ENCODE measurements around the gene ATP1B3. TPM values are rescaled to one million over a fixed set of nuclear protein-coding genes. Genes with fewer than 3 reads are reported as not detected.

ATP1B3 gene
- total and polyA plus RNA-seq, 2 of the 13 experiments (the other 11 are each of a cell fraction or from before 2014, with no cell fraction given) = 84.3 to 93.6 TPM

- DNase-seq (ENCODE audit: low spot score) (no peak), ATAC-seq (peak; percentile 74), FAIRE-seq (no peak)
- no peak overlapping the region for H3K9ac ChIP-seq (ENCODE audit: insufficient read depth, low read depth, low read length)
- H3K4me3 ChIP-seq (replicated peaks in 1 of 3; ENCODE audit: insufficient read depth in 1 of 3, low read depth in 2 of 3, low read length in 3 of 3) = no peak overlapping the region
- WGBS (ENCODE audit: low lambda C conversion rate) = 42% methylated on average over 3 of the region's 5 CpGs
- H2AFZ ChIP-seq (ENCODE audit: low read length) = no peak overlapping the region
- intact Hi-C loops (cut with micrococcal nuclease; ENCODE audit: unreplicated experiment) = no loop called here
- in situ Hi-C loops (cut with HindIII; ENCODE audit: extremely low pct_ligation_motif_present, low pct_unique_long_range_greater_than_20kb) = no loop called here
- TF ChIP-seq STAG1 (CRISPR knock-in tag; IDR thresholded peaks at IDR 0.05) (peak; percentile 29; the same call in 1 of the 2 replicates), SRY (CRISPR knock-in tag; IDR thresholded peaks at IDR 0.05) (no peak), CTCF (CRISPR knock-in tag; IDR thresholded peaks at IDR 0.05) (peak; percentile 43), KDM2A (CRISPR knock-in tag; IDR thresholded peaks at IDR 0.05; ENCODE audit: borderline replicate concordance, low read depth) (no peak)
- TF ChIP-seq, protein P1, sequence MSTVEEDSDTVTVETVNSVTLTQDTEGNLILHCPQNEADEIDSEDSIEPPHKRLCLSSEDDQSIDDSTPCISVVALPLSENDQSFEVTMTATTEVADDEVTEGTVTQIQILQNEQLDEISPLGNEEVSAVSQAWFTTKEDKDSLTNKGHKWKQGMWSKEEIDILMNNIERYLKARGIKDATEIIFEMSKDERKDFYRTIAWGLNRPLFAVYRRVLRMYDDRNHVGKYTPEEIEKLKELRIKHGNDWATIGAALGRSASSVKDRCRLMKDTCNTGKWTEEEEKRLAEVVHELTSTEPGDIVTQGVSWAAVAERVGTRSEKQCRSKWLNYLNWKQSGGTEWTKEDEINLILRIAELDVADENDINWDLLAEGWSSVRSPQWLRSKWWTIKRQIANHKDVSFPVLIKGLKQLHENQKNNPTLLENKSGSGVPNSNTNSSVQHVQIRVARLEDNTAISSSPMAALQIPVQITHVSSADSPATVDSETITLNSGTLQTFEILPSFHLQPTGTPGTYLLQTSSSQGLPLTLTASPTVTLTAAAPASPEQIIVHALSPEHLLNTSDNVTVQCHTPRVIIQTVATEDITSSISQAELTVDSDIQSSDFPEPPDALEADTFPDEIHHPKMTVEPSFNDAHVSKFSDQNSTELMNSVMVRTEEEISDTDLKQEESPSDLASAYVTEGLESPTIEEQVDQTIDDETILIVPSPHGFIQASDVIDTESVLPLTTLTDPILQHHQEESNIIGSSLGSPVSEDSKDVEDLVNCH (CRISPR knock-in tag; IDR thresholded peaks at IDR 0.05) = no peak
- TF ChIP-seq, protein P2, sequence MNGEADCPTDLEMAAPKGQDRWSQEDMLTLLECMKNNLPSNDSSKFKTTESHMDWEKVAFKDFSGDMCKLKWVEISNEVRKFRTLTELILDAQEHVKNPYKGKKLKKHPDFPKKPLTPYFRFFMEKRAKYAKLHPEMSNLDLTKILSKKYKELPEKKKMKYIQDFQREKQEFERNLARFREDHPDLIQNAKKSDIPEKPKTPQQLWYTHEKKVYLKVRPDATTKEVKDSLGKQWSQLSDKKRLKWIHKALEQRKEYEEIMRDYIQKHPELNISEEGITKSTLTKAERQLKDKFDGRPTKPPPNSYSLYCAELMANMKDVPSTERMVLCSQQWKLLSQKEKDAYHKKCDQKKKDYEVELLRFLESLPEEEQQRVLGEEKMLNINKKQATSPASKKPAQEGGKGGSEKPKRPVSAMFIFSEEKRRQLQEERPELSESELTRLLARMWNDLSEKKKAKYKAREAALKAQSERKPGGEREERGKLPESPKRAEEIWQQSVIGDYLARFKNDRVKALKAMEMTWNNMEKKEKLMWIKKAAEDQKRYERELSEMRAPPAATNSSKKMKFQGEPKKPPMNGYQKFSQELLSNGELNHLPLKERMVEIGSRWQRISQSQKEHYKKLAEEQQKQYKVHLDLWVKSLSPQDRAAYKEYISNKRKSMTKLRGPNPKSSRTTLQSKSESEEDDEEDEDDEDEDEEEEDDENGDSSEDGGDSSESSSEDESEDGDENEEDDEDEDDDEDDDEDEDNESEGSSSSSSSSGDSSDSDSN (CRISPR knock-in tag; IDR thresholded peaks at IDR 0.05) = no peak
- TF ChIP-seq, protein P3, sequence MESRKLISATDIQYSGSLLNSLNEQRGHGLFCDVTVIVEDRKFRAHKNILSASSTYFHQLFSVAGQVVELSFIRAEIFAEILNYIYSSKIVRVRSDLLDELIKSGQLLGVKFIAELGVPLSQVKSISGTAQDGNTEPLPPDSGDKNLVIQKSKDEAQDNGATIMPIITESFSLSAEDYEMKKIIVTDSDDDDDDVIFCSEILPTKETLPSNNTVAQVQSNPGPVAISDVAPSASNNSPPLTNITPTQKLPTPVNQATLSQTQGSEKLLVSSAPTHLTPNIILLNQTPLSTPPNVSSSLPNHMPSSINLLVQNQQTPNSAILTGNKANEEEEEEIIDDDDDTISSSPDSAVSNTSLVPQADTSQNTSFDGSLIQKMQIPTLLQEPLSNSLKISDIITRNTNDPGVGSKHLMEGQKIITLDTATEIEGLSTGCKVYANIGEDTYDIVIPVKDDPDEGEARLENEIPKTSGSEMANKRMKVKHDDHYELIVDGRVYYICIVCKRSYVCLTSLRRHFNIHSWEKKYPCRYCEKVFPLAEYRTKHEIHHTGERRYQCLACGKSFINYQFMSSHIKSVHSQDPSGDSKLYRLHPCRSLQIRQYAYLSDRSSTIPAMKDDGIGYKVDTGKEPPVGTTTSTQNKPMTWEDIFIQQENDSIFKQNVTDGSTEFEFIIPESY (CRISPR knock-in tag; IDR thresholded peaks at IDR 0.05) = peak; percentile 97
- TF ChIP-seq, protein P4, sequence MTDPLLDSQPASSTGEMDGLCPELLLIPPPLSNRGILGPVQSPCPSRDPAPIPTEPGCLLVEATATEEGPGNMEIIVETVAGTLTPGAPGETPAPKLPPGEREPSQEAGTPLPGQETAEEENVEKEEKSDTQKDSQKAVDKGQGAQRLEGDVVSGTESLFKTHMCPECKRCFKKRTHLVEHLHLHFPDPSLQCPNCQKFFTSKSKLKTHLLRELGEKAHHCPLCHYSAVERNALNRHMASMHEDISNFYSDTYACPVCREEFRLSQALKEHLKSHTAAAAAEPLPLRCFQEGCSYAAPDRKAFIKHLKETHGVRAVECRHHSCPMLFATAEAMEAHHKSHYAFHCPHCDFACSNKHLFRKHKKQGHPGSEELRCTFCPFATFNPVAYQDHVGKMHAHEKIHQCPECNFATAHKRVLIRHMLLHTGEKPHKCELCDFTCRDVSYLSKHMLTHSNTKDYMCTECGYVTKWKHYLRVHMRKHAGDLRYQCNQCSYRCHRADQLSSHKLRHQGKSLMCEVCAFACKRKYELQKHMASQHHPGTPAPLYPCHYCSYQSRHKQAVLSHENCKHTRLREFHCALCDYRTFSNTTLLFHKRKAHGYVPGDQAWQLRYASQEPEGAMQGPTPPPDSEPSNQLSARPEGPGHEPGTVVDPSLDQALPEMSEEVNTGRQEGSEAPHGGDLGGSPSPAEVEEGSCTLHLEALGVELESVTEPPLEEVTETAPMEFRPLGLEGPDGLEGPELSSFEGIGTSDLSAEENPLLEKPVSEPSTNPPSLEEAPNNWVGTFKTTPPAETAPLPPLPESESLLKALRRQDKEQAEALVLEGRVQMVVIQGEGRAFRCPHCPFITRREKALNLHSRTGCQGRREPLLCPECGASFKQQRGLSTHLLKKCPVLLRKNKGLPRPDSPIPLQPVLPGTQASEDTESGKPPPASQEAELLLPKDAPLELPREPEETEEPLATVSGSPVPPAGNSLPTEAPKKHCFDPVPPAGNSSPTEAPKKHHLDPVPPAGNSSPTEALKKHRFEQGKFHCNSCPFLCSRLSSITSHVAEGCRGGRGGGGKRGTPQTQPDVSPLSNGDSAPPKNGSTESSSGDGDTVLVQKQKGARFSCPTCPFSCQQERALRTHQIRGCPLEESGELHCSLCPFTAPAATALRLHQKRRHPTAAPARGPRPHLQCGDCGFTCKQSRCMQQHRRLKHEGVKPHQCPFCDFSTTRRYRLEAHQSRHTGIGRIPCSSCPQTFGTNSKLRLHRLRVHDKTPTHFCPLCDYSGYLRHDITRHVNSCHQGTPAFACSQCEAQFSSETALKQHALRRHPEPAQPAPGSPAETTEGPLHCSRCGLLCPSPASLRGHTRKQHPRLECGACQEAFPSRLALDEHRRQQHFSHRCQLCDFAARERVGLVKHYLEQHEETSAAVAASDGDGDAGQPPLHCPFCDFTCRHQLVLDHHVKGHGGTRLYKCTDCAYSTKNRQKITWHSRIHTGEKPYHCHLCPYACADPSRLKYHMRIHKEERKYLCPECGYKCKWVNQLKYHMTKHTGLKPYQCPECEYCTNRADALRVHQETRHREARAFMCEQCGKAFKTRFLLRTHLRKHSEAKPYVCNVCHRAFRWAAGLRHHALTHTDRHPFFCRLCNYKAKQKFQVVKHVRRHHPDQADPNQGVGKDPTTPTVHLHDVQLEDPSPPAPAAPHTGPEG (CRISPR knock-in tag; IDR thresholded peaks at IDR 0.05) = no peak
- POLR2A ChIA-PET = interaction anchor here (0.5 kb wide), 1 partner anchor 115 kb away, joined by 3 read pairs; no protein-coding TSS in a partner anchor
- no peaks in the 10 kb centered on the region for H3K79me2 ChIP-seq (ENCODE audit: insufficient read depth, low read length)
- CTCF ChIA-PET (ENCODE audit: low intra/inter-chr PET ratio, low total read pairs) = no interaction called here
- H3K4me1 ChIP-seq (ENCODE audit: insufficient read depth, low read length) = peaks cover 7% of the 10 kb centered on the region
- 0 out of 2 replicates have a peak overlapping the region, but pooled peaks have one; percentile 23 for H3K4me2 ChIP-seq (ENCODE audit: low read depth, low read length)
- no peaks in the 10 kb centered on the region for H4K20me1 ChIP-seq (ENCODE audit: insufficient read depth, low read length)
- no TSS peak for BruUV-seq (replicated peaks)
- 0 out of 5 replicates have a peak, but pooled peaks cover 0 to 6% of the 10 kb centered on the region in 2 experiments for H3K27me3 ChIP-seq (ENCODE audit: control insufficient read depth in 1 of 2, insufficient read depth in 2 of 2, low read length in 2 of 2)
- H3K36me3 ChIP-seq (replicated peaks in 1 of 2; ENCODE audit: control insufficient read depth in 1 of 2, insufficient read depth in 2 of 2, low read length in 2 of 2) = no peaks in the 10 kb centered on the region
- no peak overlapping the region for H3K27ac ChIP-seq (ENCODE audit: extremely low read length, insufficient read depth, low read length)
- no peaks in the 10 kb centered on the region for H3K9me3 ChIP-seq (ENCODE audit: low read length)
Measured at GRCh38 chr3:141845407-141846049, 30.9 kb upstream of the ATP1B3 start.

All from HepG2 (cell line).